Smooth muscle cell of the brain vasculature (primary cell): ENCODE results near the gene ARMH4.

Experiments used
- DNase-seq: peaks from one replicate; pipeline ENCODE4 v3.0.0-alpha.2; 2012; ENCODE audit warnings: low read depth, low spot score

The ARMH4 gene

GRCh38 chr14:58152014-58152857, at the start of gene ARMH4:
TSS of gene ARMH4 (minus strand) at chr14:58152213. CDS start at chr14:58139358, 12,855 bp downstream.
- DNase-seq = peak; percentile 52

GRCh38 chr14:58200846-58201245, 48.8 kb upstream of the ARMH4 start:
- no peak for DNase-seq

GRCh38 chr14:58200480-58200841, 48.4 kb upstream of the ARMH4 start:
- DNase-seq = no peak

- peak; percentile 46 for DNase-seq
Measured at GRCh38 chr14:58199726-58200479, 47.9 kb upstream of the ARMH4 start, which contains the start of gene ACTR10. TSS of gene ACTR10 (plus strand) at chr14:58200149. CDS start at chr14:58200218, 69 bp downstream.

GRCh38 chr14:58198086-58198485, 46.1 kb upstream of the ARMH4 start:
- no peak for DNase-seq

GRCh38 chr14:58196198-58196597, 44.2 kb upstream of the ARMH4 start:
- no peak for DNase-seq

GRCh38 chr14:58193542-58193941, 41.5 kb upstream of the ARMH4 start:
- DNase-seq = no peak

- no peak for DNase-seq
Measured at GRCh38 chr14:58191763-58192601, 40.0 kb upstream of the ARMH4 start.

GRCh38 chr14:58189176-58189575, 37.2 kb upstream of the ARMH4 start:
- DNase-seq = no peak

GRCh38 chr14:58177125-58177524, 25.1 kb upstream of the ARMH4 start:
- no peak for DNase-seq

GRCh38 chr14:58171090-58171489, 19.1 kb upstream of the ARMH4 start:
- DNase-seq = peak; percentile 51

GRCh38 chr14:58167891-58168290, 15.9 kb upstream of the ARMH4 start:
- DNase-seq = no peak

GRCh38 chr14:58167057-58167456, 15.0 kb upstream of the ARMH4 start:
- DNase-seq = no peak

GRCh38 chr14:58166005-58166983, 14.3 kb upstream of the ARMH4 start:
- peak; percentile 56 for DNase-seq

GRCh38 chr14:58160561-58160960, 8.5 kb upstream of the ARMH4 start:
- DNase-seq = no peak

- DNase-seq = no peak
Measured at GRCh38 chr14:58151133-58152013, 640 bp downstream of the ARMH4 start.

GRCh38 chr14:58150243-58150805, 1.7 kb downstream of the ARMH4 start:
- DNase-seq = no peak

GRCh38 chr14:58149196-58149595, 2.8 kb downstream of the ARMH4 start:
- no peak for DNase-seq

GRCh38 chr14:58146399-58146798, 5.6 kb downstream of the ARMH4 start:
- no peak for DNase-seq
